H9 (cell line): ENCODE results near the gene LRRTM2. TPM values are rescaled to one million over a fixed set of nuclear protein-coding genes. Genes with fewer than 3 reads are reported as not detected.

ENCODE experiments used
- DNase-seq: peaks from one replicate; pipeline ENCODE4 v3.0.0-alpha.2; 2017
- H2AFZ ChIP-seq: one replicate; pipeline ENCODE4 v1.6.1; 2013; ENCODE audit warnings: mild to moderate bottlenecking, low read length, control low read depth, moderate library complexity
- H2AK5ac ChIP-seq: 2 replicates; pipeline ENCODE4 v1.6.1; 2013; ENCODE audit warnings: low read length, control low read depth, mixed read lengths; ENCODE audit not compliant: insufficient read length
- H2BK120ac ChIP-seq: one replicate; pipeline ENCODE4 v1.6.1; 2013; ENCODE audit warnings: low read depth, mild to moderate bottlenecking, low read length, control low read depth, inconsistent platforms; ENCODE audit not compliant: poor library complexity, severe bottlenecking
- H2BK12ac ChIP-seq: 2 replicates; pipeline ENCODE4 v1.6.1; 2013; ENCODE audit warnings: low read length, control low read depth, mixed read lengths, low read depth; ENCODE audit not compliant: insufficient read length
- H2BK15ac ChIP-seq: 2 replicates; pipeline ENCODE4 v1.6.1; 2013; ENCODE audit warnings: low read depth, low read length, control low read depth
- H2BK20ac ChIP-seq: one replicate; pipeline ENCODE4 v1.6.1; 2013; ENCODE audit warnings: low read depth, mild to moderate bottlenecking, low read length, control low read depth, inconsistent platforms; ENCODE audit not compliant: poor library complexity, severe bottlenecking
- H2BK5ac ChIP-seq: 2 replicates; pipeline ENCODE4 v1.6.1; 2013; ENCODE audit warnings: low read length, control low read depth, mixed read lengths; ENCODE audit not compliant: insufficient read length
- H3K14ac ChIP-seq: 2 replicates; pipeline ENCODE4 v1.6.1; 2013; ENCODE audit warnings: low read length, control low read depth; ENCODE audit not compliant: insufficient read depth
- H3K18ac ChIP-seq: 2 replicates; pipeline ENCODE4 v1.6.1; 2013; ENCODE audit warnings: low read depth, mild to moderate bottlenecking, mixed read lengths, low read length, control low read depth; ENCODE audit not compliant: insufficient read length
- H3K23ac ChIP-seq: 2 replicates; pipeline ENCODE4 v1.6.1; 2013; ENCODE audit warnings: low read length, control low read depth, mixed read lengths, low read depth; ENCODE audit not compliant: insufficient read length
- H3K23me2 ChIP-seq: 2 replicates; pipeline ENCODE4 v1.6.1; 2013; ENCODE audit warnings: low read depth, mild to moderate bottlenecking, mixed read lengths, low read length, control low read depth; ENCODE audit not compliant: insufficient read length, poor library complexity, severe bottlenecking
- H3K27ac ChIP-seq: 2 replicates; pipeline ENCODE4 v1.5.1; 2013; ENCODE audit warnings: low read length, control low read depth, mixed read lengths, low read depth; ENCODE audit not compliant: insufficient read length
- H3K27me3 ChIP-seq: 2 replicates; pipeline ENCODE4 v1.6.1; 2013; ENCODE audit warnings: low read length, control low read depth, inconsistent platforms; ENCODE audit not compliant: insufficient read depth
- H3K4ac ChIP-seq: 2 replicates; pipeline ENCODE4 v1.6.1; 2013; ENCODE audit warnings: low read depth, mild to moderate bottlenecking, control low read depth, inconsistent platforms, low read length, moderate library complexity
- H3K4me1 ChIP-seq: 2 replicates; pipeline ENCODE4 v1.6.1; 2013; ENCODE audit warnings: low read length, control low read depth, inconsistent platforms; ENCODE audit not compliant: insufficient read depth
- H3K4me2 ChIP-seq: 2 replicates; pipeline ENCODE4 v1.6.1; 2013; ENCODE audit warnings: low read length, control low read depth, mixed read lengths; ENCODE audit not compliant: insufficient read length, insufficient read depth
- H3K56ac ChIP-seq: 2 replicates; pipeline ENCODE4 v1.6.1; 2013; ENCODE audit warnings: low read depth, mild to moderate bottlenecking, mixed read lengths, low read length, control low read depth; ENCODE audit not compliant: insufficient read length
- H3K79me1 ChIP-seq: 2 replicates; pipeline ENCODE4 v1.6.1; 2013; ENCODE audit warnings: low read depth, mild to moderate bottlenecking, moderate library complexity, low read length, control low read depth, inconsistent platforms; ENCODE audit not compliant: insufficient read depth, poor library complexity, severe bottlenecking
- H3K79me2 ChIP-seq: 2 replicates; pipeline ENCODE4 v1.6.1; 2013; ENCODE audit warnings: low read length, control low read depth, inconsistent platforms; ENCODE audit not compliant: insufficient read depth
- H3K9ac ChIP-seq: 2 replicates; pipeline ENCODE4 v1.6.1; 2013; ENCODE audit warnings: low read length, control low read depth, mixed read lengths; ENCODE audit not compliant: insufficient read length; ENCODE audit errors: extremely low read depth
- H3K9me3 ChIP-seq: one replicate; pipeline ENCODE4 v1.6.1; 2013; ENCODE audit warnings: low read depth, low read length, inconsistent platforms; ENCODE audit not compliant: control insufficient read depth
- H3T11ph ChIP-seq: one replicate; pipeline ENCODE4 v1.6.1; 2013; ENCODE audit warnings: mild to moderate bottlenecking, low read length, control low read depth, inconsistent platforms
- H4K20me1 ChIP-seq: one replicate; pipeline ENCODE4 v1.6.1; 2013; ENCODE audit not compliant: control insufficient read depth, insufficient read length, insufficient read depth
- H4K5ac ChIP-seq: 2 replicates; pipeline ENCODE4 v1.6.1; 2013; ENCODE audit warnings: low read depth, mild to moderate bottlenecking, mixed read lengths, low read length, control low read depth; ENCODE audit not compliant: insufficient read length
- H4K8ac ChIP-seq: replicated peaks from 2 replicates; pipeline ENCODE4 v1.6.1; 2013; ENCODE audit warnings: low read length, control low read depth, mixed read lengths, low read depth; ENCODE audit not compliant: insufficient read length
- H4K91ac ChIP-seq: 2 replicates; pipeline ENCODE4 v1.6.1; 2013; ENCODE audit warnings: low read depth, mild to moderate bottlenecking, moderate library complexity, mixed read lengths, low read length, control low read depth; ENCODE audit not compliant: insufficient read length
- H3K27ac Mint-ChIP-seq, 3 experiments: 2 replicates in 2 of 3; 3 replicates in 1 of 3; pipeline ENCODE4 v1.8.0; 2020 to 2021; ENCODE audit warnings: mixed read lengths in 3 of 3, mild to moderate bottlenecking in 1 of 3, moderate library complexity in 1 of 3
- H3K27me3 Mint-ChIP-seq: 2 replicates; pipeline ENCODE4 v1.8.0; 2021; ENCODE audit warnings: low read depth, mild to moderate bottlenecking, moderate library complexity, mixed read lengths
- H3K36me3 Mint-ChIP-seq, 3 experiments: 2 replicates in 2 of 3; 3 replicates in 1 of 3; pipeline ENCODE4 v1.8.0; 2020 to 2021; ENCODE audit warnings: low read depth in 3 of 3, mixed read lengths in 3 of 3; ENCODE audit not compliant: insufficient read depth in 1 of 3
- H3K4me1 Mint-ChIP-seq, 2 experiments: 2 replicates each; pipeline ENCODE4 v1.8.0; 2020; ENCODE audit warnings: mixed read lengths in 2 of 2
- H3K4me3 Mint-ChIP-seq, 2 experiments: 2 replicates in 1 of 2; 3 replicates in 1 of 2; pipeline ENCODE4 v1.8.0; 2020 to 2021; ENCODE audit warnings: mild to moderate bottlenecking in 2 of 2, mixed read lengths in 2 of 2, moderate library complexity in 1 of 2
- H3K9me3 Mint-ChIP-seq, 2 experiments: 2 replicates in 1 of 2; 3 replicates in 1 of 2; pipeline ENCODE4 v1.8.0; 2020; ENCODE audit warnings: mild to moderate bottlenecking in 2 of 2, mixed read lengths in 2 of 2, moderate library complexity in 1 of 2
- whole genome bisulfite sequencing: extraction: QIAGEN DNeasy Blood & Tissue Kit; methylation state at CpG from one replicate; pipeline ENCODE4 v1.1.7; 2013; ENCODE audit warnings: missing lambda C conversion rate, low lambda C conversion rate, mixed read lengths; ENCODE audit not compliant: insufficient read length; ENCODE audit errors: extremely low coverage; 5-methylcytosine and 5-hydroxymethylcytosine counted together
- total RNA-seq: library from RNA; stranded (reverse); gene quantifications from 2 replicates; pipeline ENCODE4 v1.2.1, GENCODE V29; 2021
- TF ChIP-seq, protein P1 (sequence below): fragments of 200-600 bp; sonication (generic); conservative IDR thresholded peaks from 3 replicates; pipeline ENCODE4 v1.8.0; 2021; ENCODE audit warnings: antibody characterized with exemption, mild to moderate bottlenecking

The LRRTM2 gene
- total RNA-seq, 1 experiment from 2014 or later: not detected

DNA sequence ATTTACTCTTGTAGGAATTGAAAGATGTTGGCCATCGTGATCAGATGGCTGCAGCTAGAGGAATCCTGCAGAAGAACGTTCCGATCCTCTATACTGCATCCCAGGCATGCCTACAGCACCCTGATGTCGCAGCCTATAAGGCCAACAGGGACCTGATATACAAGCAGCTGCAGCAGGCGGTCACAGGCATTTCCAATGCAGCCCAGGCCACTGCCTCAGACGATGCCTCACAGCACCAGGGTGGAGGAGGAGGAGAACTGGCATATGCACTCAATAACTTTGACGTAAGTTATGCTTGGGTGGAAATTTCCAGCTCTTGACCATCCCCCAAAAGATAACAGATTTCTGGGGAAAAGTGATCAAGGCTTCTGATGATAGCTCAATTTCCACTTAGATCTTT lies 50.6 kb downstream of the LRRTM2 start:
- peaks cover 19 to 26% of the 10 kb centered on the region in 2 experiments for H3K4me1 Mint-ChIP-seq
- Histone ChIP-seq H3T11ph (no peak overlapping the region), H3K4me2 (no peak overlapping the region), H4K20me1 (no peaks in the 10 kb centered on the region), H3K23me2 (no peaks in the 10 kb centered on the region), H3K79me1 (peaks cover 9% of the 10 kb centered on the region), H3K27ac (no peak overlapping the region), H3K27me3 (no peaks in the 10 kb centered on the region), H3K79me2 (peaks cover under 1% of the 10 kb centered on the region; the same call in 1 of the 2 replicates), H4K5ac (no peak overlapping the region), H3K9me3 (no peaks in the 10 kb centered on the region), H3K23ac (no peak overlapping the region), H2BK20ac (no peak overlapping the region), H2BK12ac (no peak overlapping the region), H3K4me1 (peaks cover under 1% of the 10 kb centered on the region; the same call in 1 of the 2 replicates), H2BK5ac (no peak overlapping the region), H2BK15ac (no peak overlapping the region), H3K56ac (no peak overlapping the region), H4K8ac (no peak overlapping the region), H3K14ac (no peak overlapping the region), H3K9ac (no peak overlapping the region), H3K18ac (no peak overlapping the region), H4K91ac (no peak overlapping the region), H2AK5ac (no peak overlapping the region), H2AFZ (no peak overlapping the region), H2BK120ac (no peak overlapping the region), H3K4ac (no peak overlapping the region)
- H3K4me3 Mint-ChIP-seq: no peak overlapping the region
- no peaks in the 10 kb centered on the region for H3K27me3 Mint-ChIP-seq
- WGBS: no CpG with 5 or more reads among the region's 7 CpGs
- H3K27ac Mint-ChIP-seq: no peak overlapping the region
- no peaks in the 10 kb centered on the region for H3K9me3 Mint-ChIP-seq
- peaks cover 28 to 48% (median 45%) of the 10 kb centered on the region in 3 experiments for H3K36me3 Mint-ChIP-seq
- TF ChIP-seq, protein P1, sequence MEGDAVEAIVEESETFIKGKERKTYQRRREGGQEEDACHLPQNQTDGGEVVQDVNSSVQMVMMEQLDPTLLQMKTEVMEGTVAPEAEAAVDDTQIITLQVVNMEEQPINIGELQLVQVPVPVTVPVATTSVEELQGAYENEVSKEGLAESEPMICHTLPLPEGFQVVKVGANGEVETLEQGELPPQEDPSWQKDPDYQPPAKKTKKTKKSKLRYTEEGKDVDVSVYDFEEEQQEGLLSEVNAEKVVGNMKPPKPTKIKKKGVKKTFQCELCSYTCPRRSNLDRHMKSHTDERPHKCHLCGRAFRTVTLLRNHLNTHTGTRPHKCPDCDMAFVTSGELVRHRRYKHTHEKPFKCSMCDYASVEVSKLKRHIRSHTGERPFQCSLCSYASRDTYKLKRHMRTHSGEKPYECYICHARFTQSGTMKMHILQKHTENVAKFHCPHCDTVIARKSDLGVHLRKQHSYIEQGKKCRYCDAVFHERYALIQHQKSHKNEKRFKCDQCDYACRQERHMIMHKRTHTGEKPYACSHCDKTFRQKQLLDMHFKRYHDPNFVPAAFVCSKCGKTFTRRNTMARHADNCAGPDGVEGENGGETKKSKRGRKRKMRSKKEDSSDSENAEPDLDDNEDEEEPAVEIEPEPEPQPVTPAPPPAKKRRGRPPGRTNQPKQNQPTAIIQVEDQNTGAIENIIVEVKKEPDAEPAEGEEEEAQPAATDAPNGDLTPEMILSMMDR: no peak
- DNase-seq: no peak
